Sigmoid colon (tissue), 7 donors: Measurements from ENCODE around the gene ATP2B1. TPM values are rescaled to one million over a fixed set of nuclear protein-coding genes. Genes with fewer than 3 reads are reported as not detected.

ENCODE experiments used
- DNase-seq: peaks from one replicate; pipeline ENCODE4 v3.0.0-alpha.2; 2019
- H3K27ac ChIP-seq, 4 donors: fragments of 200-600 bp; sonication (generic); one replicate each; pipeline ENCODE4 v1.5.1; 2016 to 2019; ENCODE audit warnings: mild to moderate bottlenecking in 1 of 4
- H3K27me3 ChIP-seq, 3 donors: fragments of 200-600 bp; sonication (generic); one replicate each; pipeline ENCODE4 v1.5.1; 2019; ENCODE audit warnings: mild to moderate bottlenecking in 1 of 3
- H3K36me3 ChIP-seq, 4 donors: fragments of 200-600 bp; sonication (generic); one replicate each; pipeline ENCODE4 v1.5.1; 2016 to 2019
- H3K4me1 ChIP-seq, 4 donors: fragments of 200-600 bp; sonication (generic); one replicate each; pipeline ENCODE4 v1.5.1; 2017 to 2019
- H3K4me3 ChIP-seq, 4 donors: fragments of 200-600 bp; sonication (generic); one replicate each; pipeline ENCODE4 v1.5.1; 2017 to 2019; ENCODE audit warnings: mild to moderate bottlenecking in 2 of 4, moderate library complexity in 1 of 4
- H3K9me3 ChIP-seq, 4 donors: fragments of 200-600 bp in 3 of 4; sonication (generic) in 3 of 4; one replicate each; pipeline versions ENCODE4 v1.5.1 to v1.6.1; 2013 to 2019
- EP300 ChIP-seq, 4 donors: sonication (generic); formaldehyde crosslinking; IDR thresholded peaks; one replicate each; pipeline ENCODE4 v1.6.1; 2017; ENCODE audit warnings: antibody characterized with exemption in 4 of 4
- POLR2A ChIP-seq, 2 donors: fragments of 450-650 bp; IDR thresholded peaks; one replicate each; pipeline ENCODE4 v1.6.1; 2016; ENCODE audit warnings: antibody characterized with exemption in 2 of 2, mild to moderate bottlenecking in 2 of 2, moderate library complexity in 2 of 2
- POLR2AphosphoS5 ChIP-seq, 4 donors: sonication (generic); formaldehyde crosslinking; IDR thresholded peaks; one replicate each; pipeline ENCODE4 v1.6.1; 2017; ENCODE audit warnings: antibody characterized with exemption in 4 of 4
- WGBS, 2 donors: extraction: QIAGEN DNeasy Blood & Tissue Kit; methylation state at CpG; one replicate each; pipeline ENCODE4 v1.1.7; 2013; 5-methylcytosine and 5-hydroxymethylcytosine counted together
- intact Hi-C: fragments of 100-400 bp; cut with DNase I; formaldehyde crosslinking; loops from one replicate; pipeline ENCODE4 v1.15.1; 2023
- polyA plus RNA-seq, 3 donors: library from polyadenylated mRNA; stranded (reverse); fragments of 200-250 nt; gene quantifications; one replicate each; pipeline ENCODE4 v1.2.3, GENCODE V29; 2013
- total RNA-seq, 4 donors: library from RNA; depleted of rRNA; stranded (reverse); fragments of >200 nt; gene quantifications; one replicate each; pipeline ENCODE4 v1.1.0, GENCODE V29; 2016
- TF ChIP-seq, protein P1 (sequence below), 4 experiments: fragments of 450-650 bp in 3 of 4; fragments of 200-600 bp in 1 of 4; IDR thresholded peaks; one replicate each; pipeline ENCODE4 v1.5.1; 2016 to 2019; ENCODE audit warnings: antibody characterized with exemption in 4 of 4, mild to moderate bottlenecking in 3 of 4, moderate library complexity in 2 of 4
- donor health status: healthy with polysubstance abuse.
- donor health status: Bipolar disorder and iron deficiency.
- donor health status: healthy.

Gene ATP2B1
- total and polyA plus RNA-seq, 7 donors, result 4.8 to 39.1 (median 27.6) TPM

DNA sequence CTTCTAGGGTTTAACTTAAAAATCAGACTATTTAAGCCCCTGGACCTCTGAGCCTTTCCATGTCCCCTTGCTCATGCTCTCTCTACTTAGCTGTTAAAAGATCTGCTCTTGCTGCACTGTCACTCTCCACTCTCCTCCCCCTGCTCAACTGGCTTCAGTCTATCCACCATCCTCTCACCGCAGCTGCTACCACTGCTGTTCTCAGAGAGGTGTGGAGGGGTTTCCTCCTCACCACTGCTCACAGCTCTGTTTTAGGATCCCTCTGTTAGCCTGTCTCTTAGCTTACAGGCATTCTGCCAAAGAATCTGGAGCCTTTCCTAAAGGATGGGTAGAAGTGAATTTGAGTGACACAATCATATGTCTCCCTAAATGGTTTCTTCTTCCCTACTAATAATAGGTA is 43.7 kb upstream of the ATP2B1 start:
- H3K4me1 ChIP-seq, result no peaks in the 10 kb centered on the region
- no peaks in the 10 kb centered on the region for H3K36me3 ChIP-seq
- 77 to 92% methylated on average over 1 of the region's 1 CpG for WGBS, 2 donors
- no peaks in the 10 kb centered on the region for H3K9me3 ChIP-seq
- no peak for TF ChIP-seq POLR2AphosphoS5 (IDR thresholded peaks at IDR 0.05)
- TF ChIP-seq EP300 (IDR thresholded peaks at IDR 0.05), result no peak
- no peak for TF ChIP-seq POLR2A (IDR thresholded peaks at IDR 0.05)
- TF ChIP-seq, protein P1, sequence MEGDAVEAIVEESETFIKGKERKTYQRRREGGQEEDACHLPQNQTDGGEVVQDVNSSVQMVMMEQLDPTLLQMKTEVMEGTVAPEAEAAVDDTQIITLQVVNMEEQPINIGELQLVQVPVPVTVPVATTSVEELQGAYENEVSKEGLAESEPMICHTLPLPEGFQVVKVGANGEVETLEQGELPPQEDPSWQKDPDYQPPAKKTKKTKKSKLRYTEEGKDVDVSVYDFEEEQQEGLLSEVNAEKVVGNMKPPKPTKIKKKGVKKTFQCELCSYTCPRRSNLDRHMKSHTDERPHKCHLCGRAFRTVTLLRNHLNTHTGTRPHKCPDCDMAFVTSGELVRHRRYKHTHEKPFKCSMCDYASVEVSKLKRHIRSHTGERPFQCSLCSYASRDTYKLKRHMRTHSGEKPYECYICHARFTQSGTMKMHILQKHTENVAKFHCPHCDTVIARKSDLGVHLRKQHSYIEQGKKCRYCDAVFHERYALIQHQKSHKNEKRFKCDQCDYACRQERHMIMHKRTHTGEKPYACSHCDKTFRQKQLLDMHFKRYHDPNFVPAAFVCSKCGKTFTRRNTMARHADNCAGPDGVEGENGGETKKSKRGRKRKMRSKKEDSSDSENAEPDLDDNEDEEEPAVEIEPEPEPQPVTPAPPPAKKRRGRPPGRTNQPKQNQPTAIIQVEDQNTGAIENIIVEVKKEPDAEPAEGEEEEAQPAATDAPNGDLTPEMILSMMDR (IDR thresholded peaks at IDR 0.05), result no peak
- H3K27ac ChIP-seq, result no peak overlapping the region
- H3K4me3 ChIP-seq, result no peak overlapping the region
- no peaks in the 10 kb centered on the region for H3K27me3 ChIP-seq
- intact Hi-C loops, result no loop called here
- DNase-seq, result no peak

DNA sequence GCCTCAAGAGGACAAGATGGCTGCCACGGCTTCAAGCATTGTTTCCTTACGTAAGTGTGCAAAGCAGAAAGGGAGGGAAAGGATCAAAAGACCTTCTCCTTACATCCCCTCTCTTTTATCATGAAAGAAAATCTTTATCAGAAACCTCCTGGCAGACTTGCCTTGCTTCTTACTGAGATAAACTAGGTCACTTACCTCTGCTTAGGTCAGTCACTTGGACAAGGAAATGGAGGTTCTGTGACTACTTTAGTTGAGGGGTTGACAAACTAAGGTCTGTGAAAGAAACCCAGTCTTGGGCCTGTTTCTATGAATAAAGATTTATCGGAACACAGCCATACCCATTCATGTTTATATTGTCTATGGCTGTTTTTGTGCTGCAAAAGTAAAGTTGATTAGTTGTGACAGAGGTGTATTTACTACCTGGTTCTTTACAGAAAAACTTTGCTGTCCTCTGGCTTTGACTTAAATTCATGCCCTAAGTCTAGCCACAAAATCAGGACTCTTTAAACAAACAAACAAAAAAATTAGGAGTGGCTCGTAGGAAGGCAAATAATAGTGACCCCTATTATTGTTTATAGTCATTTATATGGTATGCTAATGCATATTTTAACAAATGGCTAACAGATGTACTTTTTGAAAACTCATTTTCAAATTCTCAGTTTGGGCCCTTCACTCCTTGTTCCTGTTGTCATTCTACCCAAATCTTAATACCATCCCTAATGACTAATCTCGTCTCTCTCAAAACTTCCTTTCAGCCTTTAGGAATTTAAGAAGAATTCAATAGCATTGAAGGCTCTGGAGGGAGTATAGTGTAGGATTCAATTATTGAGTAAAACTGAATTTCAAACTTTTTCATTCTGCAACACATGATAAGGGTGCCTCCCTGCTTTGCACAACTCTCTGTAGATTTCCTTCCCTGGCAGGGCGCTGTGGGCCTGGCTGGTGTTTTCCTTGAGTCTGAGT is 42.0 kb upstream of the ATP2B1 start:
- no peak overlapping the region for H3K27ac ChIP-seq
- H3K27me3 ChIP-seq, result no peaks in the 10 kb centered on the region
- no peak for DNase-seq
- no peaks in the 10 kb centered on the region for H3K4me1 ChIP-seq
- no peaks in the 10 kb centered on the region for H3K9me3 ChIP-seq
- H3K4me3 ChIP-seq, result no peak overlapping the region
- intact Hi-C loops, result no loop called here
- no peaks in the 10 kb centered on the region for H3K36me3 ChIP-seq
- TF ChIP-seq EP300 (IDR thresholded peaks at IDR 0.05) (no peak), POLR2A (IDR thresholded peaks at IDR 0.05) (no peak)
- TF ChIP-seq, protein P1 (IDR thresholded peaks at IDR 0.05), result no peak
- WGBS, 2 donors, result 79 to 80% methylated on average over 6 of the region's 6 CpGs

DNA sequence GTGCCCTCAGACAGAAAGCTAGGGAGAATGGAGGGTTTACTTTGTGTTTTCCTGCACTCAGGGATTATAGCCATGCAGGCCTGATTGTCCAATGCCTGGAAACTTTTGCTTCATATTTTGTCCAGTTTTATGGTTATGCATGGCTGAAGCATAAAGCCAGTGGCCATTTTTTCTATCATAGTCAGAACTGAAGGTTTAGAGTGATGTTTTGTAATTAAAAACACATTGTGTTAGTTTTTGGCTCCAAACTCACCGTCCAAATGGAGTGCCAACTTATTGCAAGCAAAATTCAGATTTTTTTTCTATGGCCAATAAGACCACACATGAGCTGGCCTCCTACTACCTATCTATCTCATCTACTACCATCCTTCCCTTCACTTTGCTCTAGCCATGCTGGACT is 40.2 kb upstream of the ATP2B1 start:
- 89 to 95% methylated on average over 1 of the region's 1 CpG for whole genome bisulfite sequencing, 2 donors
- no peak for TF ChIP-seq POLR2AphosphoS5 (IDR thresholded peaks at IDR 0.05)
- TF ChIP-seq POLR2A (IDR thresholded peaks at IDR 0.05), result no peak
- TF ChIP-seq, protein P1 (IDR thresholded peaks at IDR 0.05), result no peak
- no peak for TF ChIP-seq EP300 (IDR thresholded peaks at IDR 0.05)
- no peak for DNase-seq
- no peaks in the 10 kb centered on the region for H3K27me3 ChIP-seq
- H3K27ac ChIP-seq, result no peak overlapping the region
- H3K4me1 ChIP-seq, result no peaks in the 10 kb centered on the region
- H3K36me3 ChIP-seq, result no peaks in the 10 kb centered on the region
- no peak overlapping the region for H3K4me3 ChIP-seq
- H3K9me3 ChIP-seq, result no peaks in the 10 kb centered on the region
- intact Hi-C loops, result no loop called here

DNA sequence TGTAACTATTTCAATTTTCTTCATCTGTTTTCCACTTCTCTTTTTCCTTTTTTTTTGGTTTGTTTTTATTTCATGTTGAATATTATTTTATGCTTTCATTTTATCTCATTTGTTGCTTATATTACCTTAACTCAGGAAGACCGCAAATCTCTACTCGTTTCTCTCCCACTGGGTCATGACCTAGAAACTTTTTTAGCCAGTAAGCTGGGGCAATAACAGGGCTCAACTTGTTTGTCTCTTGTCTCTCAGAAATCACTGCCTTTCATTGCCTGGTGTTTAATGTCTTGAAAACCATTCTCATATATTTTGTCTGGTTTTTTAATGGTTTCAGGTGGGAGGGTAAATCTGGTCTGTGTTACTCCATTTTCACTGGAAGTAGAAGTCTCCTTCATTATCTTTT is 36.6 kb upstream of the ATP2B1 start:
- Histone ChIP-seq H3K4me3 (no peak overlapping the region), H3K27me3 (no peaks in the 10 kb centered on the region), H3K4me1 (no peaks in the 10 kb centered on the region), H3K9me3 (peaks cover 0 to 4% (median 0%) of the 10 kb centered on the region in 4 donors), H3K27ac (no peak overlapping the region), H3K36me3 (no peaks in the 10 kb centered on the region)
- no peak for TF ChIP-seq POLR2A (IDR thresholded peaks at IDR 0.05)
- no peak for TF ChIP-seq POLR2AphosphoS5 (IDR thresholded peaks at IDR 0.05)
- no peak for TF ChIP-seq EP300 (IDR thresholded peaks at IDR 0.05)
- TF ChIP-seq, protein P1 (IDR thresholded peaks at IDR 0.05), result no peak
- intact Hi-C loops, result no loop called here
- DNase-seq, result no peak
- 82 to 83% methylated on average over 2 of the region's 2 CpGs for WGBS, 2 donors
